ENCODE data around the gene PTK6. TPM values are rescaled to one million over a fixed set of nuclear protein-coding genes. Genes with fewer than 3 reads are reported as not detected.

The PTK6 gene
- total RNA-seq, 2 donors from 2014 or later = 0.22 TPM; not detected in 1

DNA sequence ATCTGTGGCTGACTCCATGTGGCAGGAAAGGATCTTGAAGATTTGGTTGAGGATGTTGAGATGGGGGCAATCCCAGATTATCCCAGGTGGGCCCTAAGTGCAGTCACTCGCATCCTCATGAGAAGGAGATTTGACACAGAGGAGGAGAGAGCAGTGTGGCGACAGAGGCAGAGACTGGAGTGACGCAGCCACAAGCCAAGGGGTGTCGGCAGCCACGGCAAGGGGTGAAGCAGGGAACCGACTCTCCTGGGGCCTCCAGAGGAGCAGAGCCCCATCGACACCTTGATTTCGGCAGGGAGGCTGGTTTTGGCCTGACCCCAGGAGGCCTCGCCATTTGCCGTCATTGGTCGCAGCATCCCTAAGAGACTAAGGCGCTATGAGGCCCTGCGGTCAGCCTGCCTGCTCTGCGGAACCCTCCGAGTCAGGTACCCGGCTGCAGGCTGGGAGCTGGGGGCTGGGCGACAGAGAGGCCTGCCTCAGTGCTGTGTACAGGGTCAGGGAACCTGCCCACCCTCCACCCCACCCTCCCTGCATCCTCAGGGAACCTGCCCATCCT is 50.8 kb downstream of the PTK6 start:
- H3K27me3 ChIP-seq (ENCODE audit: control insufficient read depth, insufficient read depth, low read length, poor library complexity, severe bottlenecking) = peaks cover 28% of the 10 kb centered on the region
- H3K9ac ChIP-seq (ENCODE audit: extremely low read depth, low read length, poor library complexity, severe bottlenecking) = no peak overlapping the region
- H3K4me1 Mint-ChIP-seq = no peaks in the 10 kb centered on the region
- WGBS, 2 experiments (ENCODE audit: insufficient coverage in 1 of 2, insufficient read length in 1 of 2) = 86 to 92% methylated on average over 12 to 16 of the region's 17 CpGs
- TF ChIP-seq, protein P1, sequence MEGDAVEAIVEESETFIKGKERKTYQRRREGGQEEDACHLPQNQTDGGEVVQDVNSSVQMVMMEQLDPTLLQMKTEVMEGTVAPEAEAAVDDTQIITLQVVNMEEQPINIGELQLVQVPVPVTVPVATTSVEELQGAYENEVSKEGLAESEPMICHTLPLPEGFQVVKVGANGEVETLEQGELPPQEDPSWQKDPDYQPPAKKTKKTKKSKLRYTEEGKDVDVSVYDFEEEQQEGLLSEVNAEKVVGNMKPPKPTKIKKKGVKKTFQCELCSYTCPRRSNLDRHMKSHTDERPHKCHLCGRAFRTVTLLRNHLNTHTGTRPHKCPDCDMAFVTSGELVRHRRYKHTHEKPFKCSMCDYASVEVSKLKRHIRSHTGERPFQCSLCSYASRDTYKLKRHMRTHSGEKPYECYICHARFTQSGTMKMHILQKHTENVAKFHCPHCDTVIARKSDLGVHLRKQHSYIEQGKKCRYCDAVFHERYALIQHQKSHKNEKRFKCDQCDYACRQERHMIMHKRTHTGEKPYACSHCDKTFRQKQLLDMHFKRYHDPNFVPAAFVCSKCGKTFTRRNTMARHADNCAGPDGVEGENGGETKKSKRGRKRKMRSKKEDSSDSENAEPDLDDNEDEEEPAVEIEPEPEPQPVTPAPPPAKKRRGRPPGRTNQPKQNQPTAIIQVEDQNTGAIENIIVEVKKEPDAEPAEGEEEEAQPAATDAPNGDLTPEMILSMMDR (conservative IDR thresholded peaks at IDR 0.05) = no peak
- no peak overlapping the region for H3K4me3 Mint-ChIP-seq
- H3K4me1 ChIP-seq (ENCODE audit: control insufficient read depth, insufficient read depth, low read length) = no peaks in the 10 kb centered on the region
- H3K36me3 Mint-ChIP-seq (ENCODE audit: low read depth) = no peaks in the 10 kb centered on the region
- no peaks in the 10 kb centered on the region for H3K36me3 ChIP-seq (ENCODE audit: control insufficient read depth, insufficient read depth, low read length)
- DNase-seq = no peak
- H3K27ac ChIP-seq (ENCODE audit: low read depth, low read length) = no peak overlapping the region
- H3K9me3 ChIP-seq (ENCODE audit: control insufficient read depth, low read length) = no peaks in the 10 kb centered on the region
- H3K27ac Mint-ChIP-seq = no peak overlapping the region
- H3K4me3 ChIP-seq (ENCODE audit: low read length) = no peak overlapping the region
- H3K9me3 Mint-ChIP-seq = peaks cover 2% of the 10 kb centered on the region
- H3K27me3 Mint-ChIP-seq (ENCODE audit: insufficient read depth) = peaks cover 33% of the 10 kb centered on the region

DNA sequence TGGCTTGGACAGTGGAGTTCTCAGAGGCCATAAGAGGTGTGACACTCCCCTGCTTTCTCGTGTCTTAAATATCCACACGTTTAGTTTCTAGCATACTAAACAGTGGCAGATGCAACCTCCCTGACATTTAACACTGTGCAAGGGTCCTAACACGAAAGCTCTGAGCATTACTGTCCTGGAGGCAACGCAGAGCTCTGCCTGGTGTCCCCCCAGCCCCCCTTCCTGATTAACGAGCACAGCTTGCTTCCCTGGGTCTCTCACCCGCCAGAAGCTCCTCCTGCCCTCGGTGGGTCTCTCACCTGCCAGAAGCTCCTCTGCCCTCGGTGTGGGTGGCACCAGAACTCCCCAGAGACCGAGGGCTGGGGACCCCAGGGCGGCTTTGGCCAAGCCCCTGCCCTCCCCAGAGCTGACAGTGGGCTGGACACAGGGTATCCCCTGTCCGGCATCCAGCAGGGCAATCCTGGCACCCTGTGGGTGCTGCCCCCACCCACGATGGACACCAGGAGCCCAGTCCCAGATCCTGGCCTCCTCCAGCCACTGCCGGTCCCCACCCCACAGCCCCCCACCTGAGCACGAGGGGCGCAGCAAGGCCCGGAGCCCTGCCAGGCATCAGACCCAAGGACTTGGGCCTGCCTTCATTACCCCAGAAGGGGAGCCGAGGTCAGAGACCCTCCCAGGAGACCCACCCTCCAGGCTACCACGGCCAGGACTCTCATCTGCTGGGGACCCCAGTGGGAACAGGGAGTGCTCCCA is 52.3 kb downstream of the PTK6 start:
- Histone ChIP-seq H3K36me3 (ENCODE audit: control insufficient read depth, insufficient read depth, low read length) (no peaks in the 10 kb centered on the region), H3K9me3 (ENCODE audit: control insufficient read depth, low read length) (no peaks in the 10 kb centered on the region), H3K27ac (ENCODE audit: low read depth, low read length) (no peak overlapping the region), H3K27me3 (ENCODE audit: control insufficient read depth, insufficient read depth, low read length, poor library complexity, severe bottlenecking) (peaks cover 26% of the 10 kb centered on the region), H3K9ac (ENCODE audit: extremely low read depth, low read length, poor library complexity, severe bottlenecking) (no peak overlapping the region), H3K4me3 (ENCODE audit: low read length) (no peak overlapping the region), H3K4me1 (ENCODE audit: control insufficient read depth, insufficient read depth, low read length) (no peaks in the 10 kb centered on the region)
- H3K27ac Mint-ChIP-seq = no peak overlapping the region
- H3K4me3 Mint-ChIP-seq = no peak overlapping the region
- no peaks in the 10 kb centered on the region for H3K4me1 Mint-ChIP-seq
- peaks cover 26% of the 10 kb centered on the region for H3K27me3 Mint-ChIP-seq (ENCODE audit: insufficient read depth)
- DNase-seq = no peak
- 63 to 80% methylated on average over 1 to 18 of the region's 18 CpGs for WGBS, 2 experiments (ENCODE audit: insufficient coverage in 1 of 2, insufficient read length in 1 of 2)
- no peaks in the 10 kb centered on the region for H3K36me3 Mint-ChIP-seq (ENCODE audit: low read depth)
- TF ChIP-seq, protein P1 (conservative IDR thresholded peaks at IDR 0.05) = no peak
- H3K9me3 Mint-ChIP-seq = peaks cover 2% of the 10 kb centered on the region

DNA sequence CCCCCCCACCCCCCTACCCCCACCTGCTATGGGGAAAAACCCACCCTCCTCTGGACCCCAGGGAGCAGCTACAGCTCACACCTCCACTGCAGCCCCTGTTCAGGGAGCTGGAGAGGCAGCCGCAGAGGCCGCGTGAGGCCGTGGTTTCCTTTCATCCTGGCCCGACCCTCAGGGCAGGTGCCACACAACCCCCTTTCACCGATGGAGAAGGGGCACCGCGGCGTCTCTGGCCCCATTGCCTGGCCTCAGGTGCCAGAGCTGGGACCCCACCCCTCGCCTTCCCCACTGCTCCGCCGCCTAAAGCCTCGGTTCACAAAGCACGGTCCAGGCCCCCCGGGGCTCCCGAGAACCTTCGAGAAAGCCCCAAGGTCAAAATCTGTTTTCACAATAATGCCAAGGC is 52.9 kb downstream of the PTK6 start:
- peaks cover 20% of the 10 kb centered on the region for H3K27me3 Mint-ChIP-seq (ENCODE audit: insufficient read depth)
- H3K4me1 ChIP-seq (ENCODE audit: control insufficient read depth, insufficient read depth, low read length) = no peaks in the 10 kb centered on the region
- TF ChIP-seq, protein P1 (conservative IDR thresholded peaks at IDR 0.05) = no peak
- H3K4me1 Mint-ChIP-seq = no peaks in the 10 kb centered on the region
- H3K36me3 ChIP-seq (ENCODE audit: control insufficient read depth, insufficient read depth, low read length) = no peaks in the 10 kb centered on the region
- H3K27ac Mint-ChIP-seq = no peak overlapping the region
- H3K9me3 Mint-ChIP-seq = peaks cover 2% of the 10 kb centered on the region
- H3K4me3 Mint-ChIP-seq = no peak overlapping the region
- H3K27ac ChIP-seq (ENCODE audit: low read depth, low read length) = no peak overlapping the region
- DNase-seq = no peak
- no peak overlapping the region for H3K9ac ChIP-seq (ENCODE audit: extremely low read depth, low read length, poor library complexity, severe bottlenecking)
- H3K27me3 ChIP-seq (ENCODE audit: control insufficient read depth, insufficient read depth, low read length, poor library complexity, severe bottlenecking) = peaks cover 20% of the 10 kb centered on the region
- H3K9me3 ChIP-seq (ENCODE audit: control insufficient read depth, low read length) = no peaks in the 10 kb centered on the region
- 65 to 75% methylated on average over 16 to 17 of the region's 17 CpGs for WGBS, 2 experiments (ENCODE audit: insufficient coverage in 1 of 2, insufficient read length in 1 of 2)
- no peaks in the 10 kb centered on the region for H3K36me3 Mint-ChIP-seq (ENCODE audit: low read depth)
- no peak overlapping the region for H3K4me3 ChIP-seq (ENCODE audit: low read length)

Measured in endodermal cell (in vitro differentiated cells).